WERI-Rb-1 (cell line): ENCODE results near the gene PARD3B.

ENCODE experiments used
- DNase-seq: peaks from one replicate; pipeline ENCODE4 v3.0.0-alpha.2; 2020
- H3K27ac ChIP-seq: fragments of 250-450 bp; sonication (Bioruptor Pico); 2 replicates; pipeline ENCODE4 v1.5.1; 2020; ENCODE audit warnings: mild to moderate bottlenecking, moderate library complexity
- H3K27me3 ChIP-seq: fragments of 250-450 bp; sonication (Bioruptor Pico); 2 replicates; pipeline ENCODE4 v1.5.1; 2021; ENCODE audit warnings: mild to moderate bottlenecking, low read depth, moderate library complexity; ENCODE audit not compliant: insufficient read depth, severe bottlenecking
- H3K36me3 ChIP-seq: fragments of 250-450 bp; sonication (Bioruptor Pico); 2 replicates; pipeline ENCODE4 v1.5.1; 2020; ENCODE audit warnings: mild to moderate bottlenecking, moderate library complexity
- H3K4me3 ChIP-seq: 2 replicates; pipeline ENCODE4 v1.5.1; 2011; ENCODE audit warnings: low read depth, mild to moderate bottlenecking, control low read depth, low read length
- H3K9me3 ChIP-seq: fragments of 250-450 bp; sonication (Bioruptor Pico); 2 replicates; pipeline ENCODE4 v1.5.1; 2021; ENCODE audit warnings: mild to moderate bottlenecking, moderate library complexity; ENCODE audit not compliant: severe bottlenecking
- TF ChIP-seq, protein P1 (sequence below): IDR thresholded peaks from 2 replicates; pipeline ENCODE4 v1.5.1; 2011; ENCODE audit warnings: low read depth, mild to moderate bottlenecking, control low read depth, inconsistent platforms, low read length

PARD3B gene

DNA sequence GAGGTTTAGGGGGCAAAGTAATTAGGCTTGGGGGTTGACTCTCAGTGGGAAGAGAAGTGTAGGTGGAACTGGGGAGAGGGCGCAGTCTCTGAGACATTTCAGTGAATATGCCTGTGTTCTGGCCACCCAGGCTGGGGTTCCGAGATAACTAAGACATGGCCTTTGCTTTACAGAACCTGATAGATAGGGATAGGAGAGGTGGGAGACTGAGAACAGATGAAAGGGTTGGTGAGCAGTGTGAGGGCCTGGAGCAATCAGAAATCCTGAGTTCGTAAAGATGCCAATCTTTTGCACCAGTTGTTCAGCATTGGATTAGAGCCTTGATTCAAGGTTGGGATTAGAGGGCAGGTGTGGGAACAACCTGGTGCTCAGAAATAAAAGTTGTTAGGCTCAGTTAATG, 15.6 kb downstream of the PARD3B start:
- Histone ChIP-seq H3K27me3 (no peaks in the 10 kb centered on the region), H3K27ac (no peak overlapping the region), H3K36me3 (no peaks in the 10 kb centered on the region), H3K4me3 (no peak overlapping the region), H3K9me3 (no peaks in the 10 kb centered on the region)
- no peak for DNase-seq
- TF ChIP-seq, protein P1, sequence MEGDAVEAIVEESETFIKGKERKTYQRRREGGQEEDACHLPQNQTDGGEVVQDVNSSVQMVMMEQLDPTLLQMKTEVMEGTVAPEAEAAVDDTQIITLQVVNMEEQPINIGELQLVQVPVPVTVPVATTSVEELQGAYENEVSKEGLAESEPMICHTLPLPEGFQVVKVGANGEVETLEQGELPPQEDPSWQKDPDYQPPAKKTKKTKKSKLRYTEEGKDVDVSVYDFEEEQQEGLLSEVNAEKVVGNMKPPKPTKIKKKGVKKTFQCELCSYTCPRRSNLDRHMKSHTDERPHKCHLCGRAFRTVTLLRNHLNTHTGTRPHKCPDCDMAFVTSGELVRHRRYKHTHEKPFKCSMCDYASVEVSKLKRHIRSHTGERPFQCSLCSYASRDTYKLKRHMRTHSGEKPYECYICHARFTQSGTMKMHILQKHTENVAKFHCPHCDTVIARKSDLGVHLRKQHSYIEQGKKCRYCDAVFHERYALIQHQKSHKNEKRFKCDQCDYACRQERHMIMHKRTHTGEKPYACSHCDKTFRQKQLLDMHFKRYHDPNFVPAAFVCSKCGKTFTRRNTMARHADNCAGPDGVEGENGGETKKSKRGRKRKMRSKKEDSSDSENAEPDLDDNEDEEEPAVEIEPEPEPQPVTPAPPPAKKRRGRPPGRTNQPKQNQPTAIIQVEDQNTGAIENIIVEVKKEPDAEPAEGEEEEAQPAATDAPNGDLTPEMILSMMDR: no peak

DNA sequence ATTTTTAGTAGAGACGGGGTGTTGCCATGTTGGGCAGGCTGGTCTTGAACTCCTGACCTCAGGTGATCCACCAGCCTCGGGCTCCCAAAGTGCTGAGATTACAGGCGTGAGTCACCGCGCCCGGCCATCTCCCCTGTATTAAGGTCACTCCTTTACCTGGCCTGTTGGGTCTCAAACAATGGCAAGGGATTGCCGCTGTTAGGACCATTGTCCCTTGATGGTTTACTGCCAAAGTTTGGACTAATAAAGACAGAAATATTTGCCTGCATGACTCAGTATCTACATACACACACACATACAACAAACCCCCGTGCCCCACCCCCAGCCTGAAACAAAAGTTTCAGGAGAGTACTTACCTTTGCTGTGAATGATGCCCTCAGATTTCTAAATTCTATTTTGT, 16.5 kb downstream of the PARD3B start:
- H3K27ac ChIP-seq: no peak overlapping the region
- TF ChIP-seq, protein P1: no peak
- H3K36me3 ChIP-seq: no peaks in the 10 kb centered on the region
- H3K9me3 ChIP-seq: no peaks in the 10 kb centered on the region
- no peak overlapping the region for H3K4me3 ChIP-seq
- H3K27me3 ChIP-seq: no peaks in the 10 kb centered on the region
- DNase-seq: no peak

DNA sequence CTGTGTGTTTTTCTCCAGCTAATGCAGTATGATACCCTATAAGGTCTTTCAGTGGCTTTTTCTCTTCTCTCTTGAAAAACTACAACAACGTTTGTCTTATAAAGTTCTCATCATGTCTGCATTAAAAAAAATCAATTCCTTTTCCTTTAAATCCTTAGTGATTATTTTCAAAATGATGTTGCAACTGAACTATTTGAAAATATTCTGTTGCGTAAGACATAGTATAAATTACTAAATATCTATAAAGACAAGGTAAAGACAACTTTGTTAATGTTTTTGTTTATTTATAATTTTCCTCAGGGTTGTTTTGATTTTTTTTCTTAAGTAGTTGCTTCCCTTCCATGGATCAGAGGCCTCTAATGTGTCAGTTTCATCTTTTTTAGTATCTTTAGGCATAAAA, 21.2 kb downstream of the PARD3B start:
- H3K36me3 ChIP-seq: no peaks in the 10 kb centered on the region
- no peak overlapping the region for H3K27ac ChIP-seq
- H3K27me3 ChIP-seq: no peaks in the 10 kb centered on the region
- no peak for DNase-seq
- no peaks in the 10 kb centered on the region for H3K9me3 ChIP-seq
- TF ChIP-seq, protein P1: no peak
- no peak overlapping the region for H3K4me3 ChIP-seq

DNA sequence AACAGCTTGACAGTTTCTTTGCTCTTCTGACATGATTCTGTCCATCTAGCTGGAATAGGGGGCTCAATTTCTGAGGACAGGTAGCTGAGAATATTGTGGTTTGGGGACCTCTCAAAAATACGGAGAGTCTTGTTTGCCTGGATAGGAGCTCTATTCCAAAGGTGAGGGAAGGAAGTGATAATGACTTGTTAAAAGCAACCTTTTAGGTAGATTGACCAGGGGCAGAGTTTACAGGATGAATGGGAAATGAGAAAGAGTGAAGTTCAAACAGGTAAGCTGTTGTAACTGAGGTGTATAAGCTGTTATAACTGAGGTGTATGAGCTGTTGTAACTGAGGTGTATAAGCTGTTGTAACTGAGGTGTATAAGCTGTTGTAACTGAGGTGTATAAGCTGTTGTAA, 25.1 kb downstream of the PARD3B start:
- no peak overlapping the region for H3K4me3 ChIP-seq
- no peak for DNase-seq
- no peaks in the 10 kb centered on the region for H3K27me3 ChIP-seq
- no peaks in the 10 kb centered on the region for H3K36me3 ChIP-seq
- no peak overlapping the region for H3K27ac ChIP-seq
- no peaks in the 10 kb centered on the region for H3K9me3 ChIP-seq
- TF ChIP-seq, protein P1: no peak

DNA sequence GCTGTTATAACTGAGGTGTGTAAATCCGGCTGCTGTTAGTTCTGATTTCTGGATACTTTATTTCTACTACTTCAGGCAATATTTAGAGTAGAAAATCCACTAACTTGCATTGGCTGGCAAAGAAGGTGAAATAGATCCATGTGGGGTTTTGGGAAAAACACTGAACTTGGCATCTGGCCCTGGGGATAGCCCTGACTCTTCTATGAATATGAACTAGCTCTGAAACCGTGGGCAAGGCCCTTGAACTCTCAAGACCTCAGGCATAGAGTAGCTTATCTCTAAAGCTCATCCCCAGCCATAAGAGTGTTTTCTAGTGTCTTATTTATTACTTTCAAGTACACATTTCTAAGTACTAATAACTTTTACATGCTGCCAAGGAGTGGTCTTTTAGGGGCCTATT, 25.8 kb downstream of the PARD3B start:
- Histone ChIP-seq H3K9me3 (no peaks in the 10 kb centered on the region), H3K27ac (no peak overlapping the region), H3K4me3 (no peak overlapping the region), H3K36me3 (no peaks in the 10 kb centered on the region), H3K27me3 (no peaks in the 10 kb centered on the region)
- no peak for DNase-seq
- TF ChIP-seq, protein P1: no peak

DNA sequence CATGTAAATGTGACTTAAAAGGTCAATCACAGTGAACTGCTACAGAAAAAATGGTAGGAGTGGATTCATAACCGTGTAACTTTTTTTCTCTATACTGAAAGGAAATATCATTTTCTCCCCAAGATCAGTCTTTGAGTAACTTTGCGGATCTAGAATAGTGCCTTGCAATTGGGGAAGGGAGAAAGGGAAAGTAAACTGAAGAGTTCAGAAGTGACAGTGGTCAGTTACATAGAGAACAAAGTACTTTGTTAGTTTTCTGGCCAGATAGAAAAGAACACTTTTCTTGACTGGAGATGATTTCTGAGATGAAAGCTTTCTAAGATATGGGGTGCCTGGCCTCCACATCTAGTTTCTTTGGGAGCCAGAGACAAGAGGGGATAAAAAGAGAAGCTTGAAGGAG, 26.6 kb downstream of the PARD3B start:
- H3K36me3 ChIP-seq: no peaks in the 10 kb centered on the region
- TF ChIP-seq, protein P1: no peak
- H3K9me3 ChIP-seq: no peaks in the 10 kb centered on the region
- no peak overlapping the region for H3K27ac ChIP-seq
- no peak overlapping the region for H3K4me3 ChIP-seq
- no peaks in the 10 kb centered on the region for H3K27me3 ChIP-seq
- DNase-seq: no peak
